Lower leg skin (tissue), 4 donors: Measurements from ENCODE around the gene PDE1C. TPM values are rescaled to one million over a fixed set of nuclear protein-coding genes. Genes with fewer than 3 reads are reported as not detected.

Source experiments
- DNase-seq, 2 donors: peaks; one replicate each; pipeline ENCODE4 v3.0.0-alpha.2; 2019; ENCODE audit warnings: low spot score in 2 of 2
- H3K4me3 ChIP-seq: fragments of 200-600 bp; sonication (generic); 2 replicates; pipeline ENCODE4 v1.5.1; 2017; ENCODE audit warnings: mild to moderate bottlenecking, low read depth; ENCODE audit not compliant: poor library complexity, severe bottlenecking
- POLR2A ChIP-seq, 2 donors: fragments of 450-650 bp; IDR thresholded peaks; one replicate each; pipeline ENCODE4 v1.6.1; 2016 to 2017; ENCODE audit warnings: antibody characterized with exemption in 2 of 2, mild to moderate bottlenecking in 1 of 2, moderate library complexity in 1 of 2
- WGBS, 2 donors: methylation state at CpG; one replicate each; pipeline ENCODE4 v1.1.5; 2018; 5-methylcytosine and 5-hydroxymethylcytosine counted together
- intact Hi-C: fragments of 100-400 bp; cut with DNase I; formaldehyde crosslinking; loops from one replicate; pipeline ENCODE4 v1.15.0; 2023; ENCODE audit warnings: low total_unique reads
- total RNA-seq, 4 donors: library from RNA; depleted of rRNA; stranded (reverse); fragments of >200 nt; gene quantifications; one replicate each; pipeline ENCODE4 v1.1.0, GENCODE V29; 2016
- TF ChIP-seq, protein P1 (sequence below), 3 donors: fragments of 450-650 bp; IDR thresholded peaks; one replicate each; pipeline ENCODE4 v1.5.1; 2016; ENCODE audit warnings: antibody characterized with exemption in 3 of 3, mild to moderate bottlenecking in 3 of 3, moderate library complexity in 2 of 3

Gene PDE1C
- total RNA-seq, 4 donors from 2014 or later: 0.53 to 3.5 (median 3.0) TPM

GRCh38 chr7:31935124-31936054 is 134.8 kb downstream of the PDE1C start:
- intact Hi-C loops: no loop called here
- no peak for DNase-seq
- H3K4me3 ChIP-seq: no peak overlapping the region
- TF ChIP-seq, protein P1, sequence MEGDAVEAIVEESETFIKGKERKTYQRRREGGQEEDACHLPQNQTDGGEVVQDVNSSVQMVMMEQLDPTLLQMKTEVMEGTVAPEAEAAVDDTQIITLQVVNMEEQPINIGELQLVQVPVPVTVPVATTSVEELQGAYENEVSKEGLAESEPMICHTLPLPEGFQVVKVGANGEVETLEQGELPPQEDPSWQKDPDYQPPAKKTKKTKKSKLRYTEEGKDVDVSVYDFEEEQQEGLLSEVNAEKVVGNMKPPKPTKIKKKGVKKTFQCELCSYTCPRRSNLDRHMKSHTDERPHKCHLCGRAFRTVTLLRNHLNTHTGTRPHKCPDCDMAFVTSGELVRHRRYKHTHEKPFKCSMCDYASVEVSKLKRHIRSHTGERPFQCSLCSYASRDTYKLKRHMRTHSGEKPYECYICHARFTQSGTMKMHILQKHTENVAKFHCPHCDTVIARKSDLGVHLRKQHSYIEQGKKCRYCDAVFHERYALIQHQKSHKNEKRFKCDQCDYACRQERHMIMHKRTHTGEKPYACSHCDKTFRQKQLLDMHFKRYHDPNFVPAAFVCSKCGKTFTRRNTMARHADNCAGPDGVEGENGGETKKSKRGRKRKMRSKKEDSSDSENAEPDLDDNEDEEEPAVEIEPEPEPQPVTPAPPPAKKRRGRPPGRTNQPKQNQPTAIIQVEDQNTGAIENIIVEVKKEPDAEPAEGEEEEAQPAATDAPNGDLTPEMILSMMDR (IDR thresholded peaks at IDR 0.05): no peak
- no peak for TF ChIP-seq POLR2A (IDR thresholded peaks at IDR 0.05)
- WGBS, 2 donors: 73 to 75% methylated on average over 10 of the region's 10 CpGs

- intact Hi-C loops: no loop called here
These were observed 135.7 kb downstream of the PDE1C start for GRCh38 chr7:31934551-31934950.

DNA sequence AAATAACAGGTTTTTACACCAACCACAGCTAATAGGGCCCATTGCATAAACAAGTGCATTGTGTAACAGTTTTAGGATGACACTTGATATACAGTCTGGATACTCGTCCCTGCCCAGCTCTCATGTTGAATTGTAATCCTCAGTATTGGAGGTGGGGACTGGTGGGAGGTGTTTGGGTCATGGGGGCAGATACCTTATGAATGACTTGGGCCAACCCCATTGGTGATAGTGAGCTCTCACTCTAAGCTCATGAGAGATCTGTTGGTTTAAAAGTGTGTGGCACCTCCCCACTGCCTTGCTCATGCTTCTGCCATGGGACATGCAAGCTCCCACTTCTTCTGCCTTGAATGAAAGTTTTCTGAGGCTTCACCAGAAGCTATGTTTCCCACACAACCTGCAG is 136.7 kb downstream of the PDE1C start:
- H3K4me3 ChIP-seq: no peak overlapping the region
- 53 to 68% methylated on average over 1 of the region's 1 CpG for WGBS, 2 donors
- DNase-seq: no peak
- TF ChIP-seq, protein P1 (IDR thresholded peaks at IDR 0.05): no peak
- no peak for TF ChIP-seq POLR2A (IDR thresholded peaks at IDR 0.05)
- intact Hi-C loops: no loop called here

More at GRCh38 chr7:31934551-31934950, 135.7 kb downstream of the PDE1C start:
- no peak overlapping the region for H3K4me3 ChIP-seq
- no peak for DNase-seq
- TF ChIP-seq, protein P1 (IDR thresholded peaks at IDR 0.05): no peak
- TF ChIP-seq POLR2A (IDR thresholded peaks at IDR 0.05): no peak
- WGBS, 2 donors: 78% methylated on average over 4 of the region's 4 CpGs

GRCh38 chr7:31926991-31927584 is 143.1 kb downstream of the PDE1C start:
- intact Hi-C loops: no loop called here
- WGBS, 2 donors: 67 to 70% methylated on average over 3 to 5 of the region's 5 CpGs
- TF ChIP-seq POLR2A (IDR thresholded peaks at IDR 0.05): no peak
- TF ChIP-seq, protein P1 (IDR thresholded peaks at IDR 0.05): no peak
- H3K4me3 ChIP-seq: no peak overlapping the region
- no peak for DNase-seq

GRCh38 chr7:31925753-31926454 is 144.3 kb downstream of the PDE1C start:
- H3K4me3 ChIP-seq: no peak overlapping the region
- DNase-seq: no peak
- intact Hi-C loops: no loop called here
- TF ChIP-seq, protein P1 (IDR thresholded peaks at IDR 0.05): no peak
- 79 to 83% methylated on average over 6 of the region's 6 CpGs for WGBS, 2 donors
